HG03280 (cell line): ENCODE results near the gene GAREM1.

Source experiments
- ATAC-seq: cut with Tn5 transposase; IDR thresholded peaks from one replicate; pipeline ENCODE4 v1.9.1; 2021; ENCODE audit warnings: mild to moderate bottlenecking, moderate library complexity; ENCODE audit not compliant: unreplicated experiment

Gene GAREM1

GRCh38 chr18:32427084-32427900, 43.4 kb downstream of the GAREM1 start:
- no peak for ATAC-seq

- no peak for ATAC-seq
Observed at GRCh38 chr18:32425466-32425865, 45.2 kb downstream of the GAREM1 start.

DNA sequence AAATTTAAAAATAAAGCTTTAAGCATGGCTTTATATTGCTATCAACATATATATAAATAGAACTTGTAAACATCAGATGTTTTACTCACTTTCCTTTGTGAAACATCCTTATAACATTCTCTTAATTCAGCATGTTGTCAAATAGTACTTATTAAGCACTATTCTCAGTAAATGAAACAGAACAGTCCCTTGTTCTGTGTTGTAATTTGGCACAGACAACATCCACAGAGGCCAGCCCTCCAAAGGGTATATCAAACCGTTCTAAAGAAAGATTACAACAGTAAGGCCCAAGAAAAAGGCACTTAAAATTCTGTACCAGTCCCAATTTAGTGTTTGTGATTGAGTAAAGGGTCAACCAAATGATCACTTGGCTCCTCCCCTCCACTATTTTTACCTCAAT, 46.0 kb downstream of the GAREM1 start:
- no peak for ATAC-seq

- ATAC-seq, result no peak
Observed at GRCh38 chr18:32422978-32423740, 47.5 kb downstream of the GAREM1 start.

DNA sequence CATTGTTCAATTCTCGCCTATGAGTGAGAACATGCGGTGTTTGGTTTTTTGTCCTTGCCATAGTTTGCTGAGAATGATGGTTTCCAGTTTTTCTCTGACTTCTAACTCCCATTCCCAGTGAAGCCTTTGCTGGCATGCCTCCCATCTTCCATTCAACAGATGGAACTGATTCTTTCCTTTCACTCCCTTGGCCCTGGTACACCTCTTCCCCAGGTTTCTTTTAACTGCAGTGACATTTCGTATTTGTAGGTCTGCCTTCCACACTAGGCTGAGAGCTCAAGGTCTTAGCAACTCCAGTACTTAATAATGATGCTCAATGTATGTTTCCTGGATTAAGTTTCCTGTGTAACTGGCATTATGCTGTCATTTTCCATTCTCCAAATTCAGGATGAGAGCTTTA, 48.5 kb downstream of the GAREM1 start:
- no peak for ATAC-seq

DNA sequence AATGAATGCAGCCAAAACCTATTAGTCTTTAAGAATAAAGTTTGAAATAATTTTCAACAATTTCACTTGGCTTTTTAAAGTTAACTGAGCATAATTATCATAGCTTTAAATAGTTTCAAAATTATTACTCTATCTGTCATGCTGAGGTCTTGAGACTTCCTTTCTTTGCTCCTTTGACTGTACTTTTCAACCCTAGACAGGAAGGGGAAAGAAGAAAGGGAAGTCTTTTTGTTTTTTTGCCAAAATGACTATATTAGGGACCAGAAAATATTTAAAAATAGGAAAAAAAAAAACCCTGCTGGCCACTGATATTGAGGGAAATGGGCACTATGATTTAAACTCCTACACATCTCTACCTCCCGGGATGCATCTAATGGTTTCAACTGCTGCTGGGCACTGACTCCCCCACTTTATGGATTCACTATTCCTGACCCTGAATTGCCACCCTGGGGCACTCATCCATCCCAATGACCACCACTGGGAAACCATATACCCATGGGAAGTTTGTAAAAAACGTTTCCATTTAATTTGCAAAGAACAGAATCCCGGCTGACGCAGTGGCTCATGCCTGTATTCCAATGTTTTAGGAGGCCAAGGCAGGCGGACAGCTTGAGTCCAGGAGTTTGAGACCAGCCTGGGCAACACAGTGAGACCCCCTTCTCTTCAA, 50.5 kb downstream of the GAREM1 start:
- ATAC-seq, result no peak

- no peak for ATAC-seq
Observed at GRCh38 chr18:32418148-32418547, 52.5 kb downstream of the GAREM1 start.

- no peak for ATAC-seq
Observed at GRCh38 chr18:32405588-32405987, 65.1 kb downstream of the GAREM1 start.

- ATAC-seq, result no peak
Observed at GRCh38 chr18:32401621-32402020, 69.1 kb downstream of the GAREM1 start.

DNA sequence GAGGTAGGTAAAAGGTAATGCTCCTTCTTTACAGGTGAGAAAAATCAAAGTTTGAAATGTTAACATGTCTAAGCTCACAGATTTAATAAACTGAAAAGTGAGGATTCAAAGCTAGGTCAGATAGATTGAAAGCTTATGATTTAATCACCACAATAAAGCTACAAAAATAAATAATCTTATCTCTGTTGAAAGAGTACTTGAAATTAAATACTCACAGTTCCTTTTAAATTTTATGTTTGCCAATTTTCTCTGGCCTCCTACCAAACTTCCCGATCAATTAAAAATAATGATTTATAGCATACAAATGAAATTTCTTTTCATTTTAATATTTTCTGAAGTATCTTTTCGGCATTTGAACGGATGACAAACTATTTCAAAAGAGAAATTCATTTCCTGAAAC, 77.3 kb downstream of the GAREM1 start:
- ATAC-seq, result no peak

GRCh38 chr18:32391126-32391525, 79.6 kb downstream of the GAREM1 start:
- ATAC-seq, result no peak

- ATAC-seq, result no peak
Observed at GRCh38 chr18:32389858-32390257, 80.8 kb downstream of the GAREM1 start.

GRCh38 chr18:32389191-32389590, 81.5 kb downstream of the GAREM1 start:
- ATAC-seq, result no peak

GRCh38 chr18:32386471-32386870, 84.2 kb downstream of the GAREM1 start:
- ATAC-seq, result no peak

GRCh38 chr18:32383050-32383819, 87.4 kb downstream of the GAREM1 start:
- ATAC-seq, result no peak

GRCh38 chr18:32381761-32382160, 88.9 kb downstream of the GAREM1 start:
- no peak for ATAC-seq

GRCh38 chr18:32380559-32380958, 90.1 kb downstream of the GAREM1 start:
- no peak for ATAC-seq

- no peak for ATAC-seq
Observed at GRCh38 chr18:32379891-32380290, 90.8 kb downstream of the GAREM1 start.

DNA sequence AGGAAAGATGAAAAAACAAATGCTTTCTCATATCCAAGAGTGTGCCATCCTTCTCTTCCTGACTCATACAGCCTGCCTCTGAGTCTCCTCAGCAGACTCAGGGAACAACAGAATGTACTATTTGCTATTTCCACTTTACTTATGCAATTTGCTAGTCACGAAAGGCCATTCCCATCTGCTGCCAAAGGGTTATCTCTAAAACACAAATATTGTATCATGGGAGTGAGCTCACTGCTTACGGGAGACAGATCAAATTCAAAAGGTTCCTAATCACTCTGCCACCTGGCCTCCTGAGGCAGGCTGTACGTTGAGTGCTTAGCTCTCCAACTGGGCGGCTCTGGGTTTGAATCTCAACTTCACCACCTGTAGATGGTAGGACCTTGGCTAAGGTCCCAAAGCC, 92.0 kb downstream of the GAREM1 start:
- ATAC-seq, result no peak

- ATAC-seq, result no peak
Observed at GRCh38 chr18:32373995-32374394, 96.7 kb downstream of the GAREM1 start.

DNA sequence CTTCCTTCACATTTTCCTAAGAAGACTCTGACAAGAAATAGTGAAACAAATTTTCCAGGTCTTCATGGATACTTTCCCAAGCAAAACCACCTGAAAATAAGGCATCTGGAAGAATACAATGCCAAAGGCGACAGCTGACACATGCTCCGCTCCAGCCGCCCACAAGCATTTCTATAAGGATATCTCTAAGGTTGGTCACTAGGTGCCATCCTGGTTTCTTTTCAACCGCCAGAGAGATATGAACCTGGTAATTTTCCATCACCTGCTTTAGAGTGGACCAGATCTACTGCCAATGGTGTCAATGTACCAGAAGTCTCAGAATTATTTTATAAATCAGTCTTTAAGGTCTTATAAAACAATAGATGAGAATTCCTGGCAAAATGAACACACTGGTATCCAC, 97.2 kb downstream of the GAREM1 start:
- ATAC-seq, result no peak
